Activated CD4-positive, alpha-beta T cell treated with anti-CD3 and anti-CD28 coated beads, Interleukin-2, amount 50 U/mL, for 24 hours (primary cell): ENCODE results near the gene RIPOR2.
"Not testable (repeated sequence)": the region's sequence is repeated elsewhere in the genome, so short reads cannot be mapped to it uniquely, and the experiment has no call there.

Experiments
- DNase-seq, 2 donors: peaks; one replicate each; pipeline ENCODE4 v3.0.0-alpha.2; 2020; ENCODE audit warnings: low read depth in 1 of 2, low spot score in 1 of 2

Gene RIPOR2

DNA sequence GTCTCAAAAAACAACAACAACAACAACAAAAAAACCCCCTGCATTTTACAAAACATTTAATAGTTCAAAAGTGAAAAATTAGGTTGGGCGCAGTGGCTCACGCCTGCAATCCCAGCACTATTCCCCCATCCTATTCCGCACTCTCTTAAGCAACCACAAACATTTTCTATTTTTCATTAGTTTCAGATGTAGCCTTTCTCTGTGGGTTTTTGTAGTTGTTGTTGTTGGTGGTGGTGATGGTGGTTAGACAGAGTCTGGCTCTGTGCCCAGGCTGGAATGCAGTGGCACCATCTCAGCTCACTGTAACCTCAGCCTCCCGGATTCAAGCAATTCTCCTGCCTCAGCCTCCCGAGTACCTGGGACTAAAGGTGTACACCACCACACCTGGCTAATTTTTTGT, 167.4 kb downstream of the RIPOR2 start:
- DNase-seq = no peak

DNA sequence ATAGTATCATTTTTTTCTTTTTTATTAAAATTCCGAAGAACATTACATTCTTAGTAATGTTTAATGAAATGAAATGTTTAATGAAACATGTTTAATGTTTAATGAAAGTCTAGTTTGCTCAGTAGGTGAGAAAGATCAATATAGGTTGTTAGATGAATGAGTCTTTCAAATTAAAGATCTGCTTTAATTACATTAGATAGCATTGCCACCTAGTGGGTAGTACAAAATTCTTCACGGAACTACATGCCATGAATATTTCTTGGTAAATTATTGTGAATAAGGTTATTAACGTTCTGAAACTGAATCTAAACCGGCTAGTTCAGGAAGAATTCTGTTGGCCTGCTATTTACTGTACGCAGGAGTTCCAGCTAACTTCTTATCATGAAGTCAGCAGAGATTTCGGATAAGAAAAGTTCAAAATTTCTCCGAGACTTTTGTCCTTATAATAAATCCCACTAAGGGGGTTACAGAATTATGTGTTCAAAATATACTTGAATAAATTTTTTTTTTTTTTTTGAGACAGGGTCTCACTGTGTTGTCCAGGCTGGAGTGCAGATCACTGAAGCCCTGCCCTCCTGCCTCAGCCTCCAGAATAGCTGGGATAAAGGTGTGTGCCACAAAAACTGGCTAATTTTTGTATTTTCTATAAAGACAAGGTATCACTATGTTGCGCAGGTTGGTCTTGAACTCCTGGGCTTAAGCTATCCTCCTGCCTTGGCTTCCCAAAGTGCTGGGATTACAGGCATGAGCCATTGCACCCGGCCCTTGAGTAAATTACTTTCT, 168.9 kb downstream of the RIPOR2 start:
- DNase-seq = no peak

DNA sequence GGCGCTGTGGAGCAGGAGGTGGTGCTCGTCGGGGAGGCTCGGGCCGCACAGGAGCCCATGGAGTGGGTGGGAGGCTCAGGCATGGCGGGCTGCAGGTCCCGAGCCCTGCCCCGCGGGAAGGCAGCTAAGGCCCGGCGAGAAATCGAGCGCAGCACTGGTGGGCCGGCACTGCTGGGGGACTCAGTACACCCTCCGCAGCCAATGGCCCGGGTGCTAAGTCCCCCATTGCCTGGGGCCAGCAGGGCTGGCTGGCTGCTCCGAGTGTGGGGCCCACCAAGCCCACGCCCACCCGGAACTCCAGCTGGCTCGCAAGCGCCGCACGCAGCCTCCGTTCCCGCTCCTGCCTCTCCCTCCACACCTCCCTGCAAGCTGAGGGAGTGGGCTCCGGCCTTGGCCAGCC, 169.8 kb downstream of the RIPOR2 start:
- DNase-seq = not testable (repeated sequence)

DNA sequence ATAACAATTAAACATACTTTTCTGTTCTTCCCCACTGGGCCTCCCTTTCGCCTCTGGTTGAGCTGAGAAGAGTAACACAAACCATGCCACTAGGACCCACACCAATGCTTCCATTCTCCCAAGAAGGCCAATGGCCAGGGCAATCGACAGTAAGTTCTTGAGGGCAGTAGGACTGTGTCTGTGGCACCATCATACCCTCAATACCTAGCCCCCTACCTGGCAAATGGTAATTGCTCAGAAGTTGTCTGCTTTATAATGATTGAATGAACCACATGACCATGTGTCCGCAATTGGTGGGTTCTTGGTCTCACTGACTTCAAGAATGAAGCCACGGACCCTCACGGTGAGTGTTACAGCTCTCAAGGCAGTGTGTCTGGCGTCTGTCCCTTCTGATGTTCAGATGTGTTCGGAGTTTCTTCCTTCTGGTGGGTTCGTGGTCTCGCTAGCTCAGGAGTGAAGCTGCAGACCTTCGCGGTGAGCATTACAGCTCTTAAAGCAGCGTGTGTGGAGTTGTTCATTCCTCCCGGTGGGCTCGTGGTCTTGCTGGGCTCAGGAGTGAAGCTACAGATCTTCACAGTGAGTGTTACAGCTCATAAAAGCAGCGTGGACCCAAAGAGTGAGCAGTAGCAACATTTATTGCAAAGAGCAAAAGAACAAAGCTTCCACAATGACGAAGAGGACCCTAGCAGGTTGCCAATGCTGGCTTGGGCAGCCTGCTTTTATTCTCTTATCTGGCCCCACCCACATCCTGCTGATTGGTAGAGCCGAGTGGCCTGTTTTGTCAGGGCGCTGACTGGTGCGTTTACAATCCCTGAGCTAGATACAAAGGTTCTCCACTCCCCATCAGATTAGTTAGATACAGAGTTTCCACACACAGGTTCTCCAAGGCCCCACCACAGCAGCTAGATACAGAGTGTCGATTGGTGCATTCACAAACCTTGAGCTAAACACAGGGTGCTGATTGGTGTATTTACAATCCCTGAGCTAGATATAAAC, 170.6 kb downstream of the RIPOR2 start:
- not testable (repeated sequence) for DNase-seq

DNA sequence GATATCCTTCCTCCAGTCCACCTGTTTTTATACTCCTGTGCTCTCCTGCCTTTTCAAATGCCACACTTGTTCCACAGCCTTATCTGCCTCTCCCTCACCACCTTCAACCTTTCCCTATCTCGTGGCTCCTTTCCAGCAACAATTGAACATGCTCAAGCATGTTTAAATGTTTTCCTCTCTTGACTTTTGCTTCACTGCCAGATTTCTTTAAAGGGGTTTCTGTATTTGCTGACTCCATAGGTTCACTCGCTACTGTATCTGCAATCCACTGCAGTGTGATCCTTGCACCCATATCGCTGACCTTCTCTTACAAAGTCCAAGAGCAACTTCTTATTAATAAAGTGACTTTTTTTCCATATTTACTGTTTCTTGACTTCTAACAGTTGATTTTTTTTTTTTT, 172.2 kb downstream of the RIPOR2 start:
- no peak for DNase-seq

DNA sequence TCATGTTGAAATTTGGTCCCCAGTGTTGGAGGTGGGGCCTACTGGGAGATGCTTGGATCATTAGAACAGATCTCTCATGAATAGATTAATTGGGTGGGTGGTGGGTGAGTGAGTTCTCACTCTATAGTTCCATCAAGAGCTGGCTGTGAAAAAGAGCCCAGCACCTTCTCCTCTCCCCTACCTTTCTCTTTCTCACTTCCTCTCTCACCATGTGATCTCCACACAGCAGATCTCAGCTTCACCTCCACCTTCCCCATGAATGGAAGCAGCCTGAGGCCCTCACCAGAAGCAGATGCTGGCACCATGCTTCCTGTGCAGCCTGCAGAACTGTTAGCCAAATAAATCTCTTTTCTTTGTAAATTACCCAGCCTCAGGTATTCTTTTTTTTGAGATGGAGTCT, 173.9 kb downstream of the RIPOR2 start:
- DNase-seq = no peak

DNA sequence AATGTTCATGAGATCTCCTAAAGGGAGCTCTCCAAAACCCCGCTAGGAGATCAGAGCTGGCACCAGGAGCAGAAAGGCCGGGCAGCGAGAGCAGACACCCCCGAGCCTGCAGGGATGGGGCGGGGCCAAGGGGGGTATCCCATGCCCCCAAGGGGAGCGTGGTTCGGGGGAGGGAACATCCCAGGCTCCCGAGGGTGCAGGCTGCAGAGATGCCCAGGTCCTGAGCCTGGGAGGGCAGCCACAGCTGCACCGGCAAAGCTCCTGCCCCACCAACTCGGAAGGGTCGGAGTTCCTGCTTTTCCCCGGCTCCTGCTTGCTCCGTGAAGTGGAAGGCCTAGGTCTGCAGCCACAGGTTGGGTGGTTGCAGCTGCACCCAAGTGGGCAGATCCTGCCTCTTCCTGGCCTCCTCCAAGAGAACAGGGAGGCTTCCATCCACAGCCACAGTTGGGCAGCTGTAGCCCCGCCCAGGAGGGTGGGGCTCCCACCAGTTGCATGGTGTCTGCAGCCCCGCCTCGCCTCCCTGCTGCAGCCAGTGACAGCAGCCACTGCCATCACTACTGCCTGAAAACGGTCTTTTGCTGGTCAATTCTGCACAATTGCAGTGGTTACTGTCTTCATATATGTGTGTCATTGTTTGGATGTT, 174.4 kb downstream of the RIPOR2 start:
- no peak for DNase-seq

DNA sequence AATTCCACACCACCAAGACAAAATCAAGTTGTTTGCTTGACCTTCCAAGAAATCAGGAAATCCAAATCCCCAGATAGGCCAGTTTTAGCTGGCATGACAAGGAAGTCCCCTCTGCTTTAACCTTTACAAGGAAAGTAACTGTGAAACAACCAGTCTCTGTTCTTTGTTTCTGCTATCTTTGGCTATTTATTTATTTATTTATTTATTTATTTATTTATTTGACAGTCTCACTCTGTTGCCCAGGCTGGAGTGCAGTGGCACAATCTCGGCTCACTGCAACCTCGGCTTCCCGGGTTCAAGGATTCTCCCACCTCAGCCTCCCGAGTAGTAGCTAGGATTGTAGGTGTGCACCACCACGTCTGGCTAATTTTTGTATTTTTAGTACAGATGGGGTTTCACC, 175.6 kb downstream of the RIPOR2 start:
- DNase-seq = no peak

DNA sequence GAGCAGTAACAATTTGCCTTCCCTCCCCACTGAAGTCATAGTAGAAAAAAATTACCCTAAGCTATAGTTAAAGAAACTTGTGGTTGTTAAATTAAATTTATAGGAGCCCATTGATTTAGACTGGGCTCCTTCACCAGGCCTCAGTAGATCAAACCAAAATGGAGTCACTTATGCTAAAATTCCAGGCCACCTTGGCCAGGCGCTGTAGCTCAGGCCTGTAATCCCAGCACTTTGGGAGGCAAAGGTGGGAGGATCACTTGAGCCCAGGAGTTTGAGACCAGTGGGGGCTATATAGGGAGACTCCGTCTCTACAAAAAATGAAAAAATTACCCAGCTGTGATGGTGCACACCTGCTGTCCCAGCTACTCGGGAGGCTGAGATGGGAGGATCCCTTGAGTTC, 176.0 kb downstream of the RIPOR2 start:
- no peak for DNase-seq

DNA sequence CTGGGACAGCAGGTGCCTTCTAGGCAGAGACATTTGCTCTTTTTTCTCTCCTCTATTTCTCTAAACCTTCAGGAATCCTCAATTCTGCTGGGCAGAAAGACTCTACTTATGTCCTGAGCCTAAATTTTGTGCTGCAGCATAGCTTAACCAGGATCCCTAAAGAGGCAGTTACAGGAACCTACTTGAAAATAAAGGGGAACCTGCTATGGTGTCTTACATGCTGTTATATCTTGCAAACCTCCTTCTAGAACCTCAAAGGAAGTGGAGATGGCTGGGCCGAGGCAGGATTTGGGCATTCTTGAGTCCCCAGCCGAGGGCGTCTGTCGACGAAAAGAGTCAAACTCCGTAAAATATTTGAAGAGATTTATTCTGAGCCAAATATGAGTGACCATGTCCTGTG, 178.1 kb downstream of the RIPOR2 start:
- DNase-seq = no peak

DNA sequence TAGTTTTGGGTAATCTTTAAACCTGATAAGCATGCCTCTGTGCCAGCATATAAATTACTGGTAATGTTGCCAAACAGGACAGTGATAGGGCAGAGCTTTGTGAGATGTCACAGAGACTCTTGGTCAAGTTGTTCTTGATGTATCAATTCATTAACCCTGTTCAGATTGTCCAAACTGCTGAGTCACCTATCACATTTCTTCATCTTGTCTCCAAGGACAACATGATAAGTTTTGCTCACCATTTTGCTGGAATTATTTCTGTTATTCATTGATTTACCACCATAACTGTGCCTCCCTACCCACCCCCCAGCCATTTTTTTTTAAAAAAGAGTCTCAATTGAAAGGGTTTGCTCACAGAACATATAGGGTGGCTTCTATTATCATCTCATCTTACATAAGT, 180.5 kb downstream of the RIPOR2 start:
- no peak for DNase-seq

DNA sequence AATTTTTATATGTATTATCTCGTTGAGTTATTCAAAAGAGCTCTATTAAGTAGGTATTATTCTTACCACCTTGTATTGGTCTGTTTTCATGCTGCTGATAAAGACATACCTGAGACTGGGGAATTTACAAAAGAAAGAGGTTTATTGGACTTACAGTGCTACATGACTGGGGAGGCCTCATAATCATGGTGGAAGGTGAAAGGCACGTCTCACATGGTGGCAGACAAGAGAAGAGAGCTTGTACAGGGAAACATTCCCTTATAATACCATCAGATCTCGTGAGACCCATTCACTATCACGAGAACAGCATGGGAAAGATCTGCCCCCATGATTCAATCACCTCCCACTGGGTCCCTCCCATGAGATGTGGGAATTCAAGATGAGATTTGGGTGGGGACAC, 181.4 kb downstream of the RIPOR2 start:
- DNase-seq = not testable (repeated sequence)
